ENCODE results near the gene DPYD. TPM values are rescaled to one million over a fixed set of nuclear protein-coding genes. Genes with fewer than 3 reads are reported as not detected.

The DPYD gene
- total and polyA plus RNA-seq, 8 donors, result 2.7 to 24.5 (median 9.4) TPM

DNA sequence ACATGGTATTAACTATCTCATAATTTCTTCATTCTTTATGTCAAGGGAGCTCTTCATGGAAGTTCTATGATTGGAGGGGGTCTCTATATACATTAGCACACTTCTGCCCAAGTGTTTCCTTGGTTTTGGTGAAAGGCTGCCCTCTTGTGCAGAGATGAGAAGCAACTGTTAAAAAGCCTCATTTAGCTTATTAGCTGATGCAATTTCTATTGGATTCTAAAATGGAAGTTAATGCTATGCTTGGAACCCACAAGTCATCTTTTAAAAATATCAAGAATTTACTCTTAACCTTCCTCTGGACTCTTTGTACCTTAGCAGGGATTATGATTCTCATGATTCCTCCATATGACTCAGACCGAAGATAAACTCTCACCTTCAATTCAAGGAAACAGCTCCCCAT, 870.3 kb downstream of the DPYD start:
- Histone ChIP-seq H3K4me1 (no peaks in the 10 kb centered on the region), H3K4me3 (no peak overlapping the region), H3K27me3 (no peaks in the 10 kb centered on the region), H3K36me3 (no peaks in the 10 kb centered on the region), H3K9me3 (no peaks in the 10 kb centered on the region), H3K27ac (no peak overlapping the region)
- 83 to 87% methylated on average over 1 of the region's 1 CpG for WGBS, 2 donors
- TF ChIP-seq, protein P1, sequence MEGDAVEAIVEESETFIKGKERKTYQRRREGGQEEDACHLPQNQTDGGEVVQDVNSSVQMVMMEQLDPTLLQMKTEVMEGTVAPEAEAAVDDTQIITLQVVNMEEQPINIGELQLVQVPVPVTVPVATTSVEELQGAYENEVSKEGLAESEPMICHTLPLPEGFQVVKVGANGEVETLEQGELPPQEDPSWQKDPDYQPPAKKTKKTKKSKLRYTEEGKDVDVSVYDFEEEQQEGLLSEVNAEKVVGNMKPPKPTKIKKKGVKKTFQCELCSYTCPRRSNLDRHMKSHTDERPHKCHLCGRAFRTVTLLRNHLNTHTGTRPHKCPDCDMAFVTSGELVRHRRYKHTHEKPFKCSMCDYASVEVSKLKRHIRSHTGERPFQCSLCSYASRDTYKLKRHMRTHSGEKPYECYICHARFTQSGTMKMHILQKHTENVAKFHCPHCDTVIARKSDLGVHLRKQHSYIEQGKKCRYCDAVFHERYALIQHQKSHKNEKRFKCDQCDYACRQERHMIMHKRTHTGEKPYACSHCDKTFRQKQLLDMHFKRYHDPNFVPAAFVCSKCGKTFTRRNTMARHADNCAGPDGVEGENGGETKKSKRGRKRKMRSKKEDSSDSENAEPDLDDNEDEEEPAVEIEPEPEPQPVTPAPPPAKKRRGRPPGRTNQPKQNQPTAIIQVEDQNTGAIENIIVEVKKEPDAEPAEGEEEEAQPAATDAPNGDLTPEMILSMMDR (IDR thresholded peaks at IDR 0.05), result no peak
- ATAC-seq (no peak), FAIRE-seq (no peak), DNase-seq (no peak)
- intact Hi-C loops (cut with DNase I), result no loop called here

GRCh38 chr1:97047421-97047793, 873.4 kb downstream of the DPYD start:
- no peak for ATAC-seq
- FAIRE-seq, result no peak
- intact Hi-C loops (cut with DNase I), result no loop called here

GRCh38 chr1:97046765-97047420, 873.9 kb downstream of the DPYD start:
- intact Hi-C loops (cut with DNase I), result no loop called here
- Histone ChIP-seq H3K4me3 (no peak overlapping the region), H3K36me3 (no peaks in the 10 kb centered on the region), H3K27ac (no peak overlapping the region), H3K4me1 (no peaks in the 10 kb centered on the region), H3K9me3 (no peaks in the 10 kb centered on the region), H3K27me3 (no peaks in the 10 kb centered on the region)
- TF ChIP-seq, protein P1 (IDR thresholded peaks at IDR 0.05), result no peak
- no peak for ATAC-seq
- 64 to 78% methylated on average over 5 of the region's 5 CpGs for WGBS, 2 donors
- no peak for DNase-seq
- FAIRE-seq, result no peak

More at GRCh38 chr1:97047421-97047793, 873.4 kb downstream of the DPYD start:
- TF ChIP-seq, protein P1 (IDR thresholded peaks at IDR 0.05), result no peak
- Histone ChIP-seq H3K4me3 (no peak overlapping the region), H3K36me3 (no peaks in the 10 kb centered on the region), H3K27me3 (no peaks in the 10 kb centered on the region), H3K9me3 (no peaks in the 10 kb centered on the region), H3K27ac (no peak overlapping the region), H3K4me1 (no peaks in the 10 kb centered on the region)
- DNase-seq, result no peak
- WGBS, 2 donors, result 48 to 66% methylated on average over 2 of the region's 2 CpGs

- Histone ChIP-seq H3K27ac (no peak overlapping the region), H3K9me3 (no peaks in the 10 kb centered on the region), H3K4me1 (no peaks in the 10 kb centered on the region), H3K27me3 (no peaks in the 10 kb centered on the region), H3K36me3 (no peaks in the 10 kb centered on the region), H3K4me3 (no peak overlapping the region)
- intact Hi-C loops (cut with DNase I), result no loop called here
- 58 to 67% methylated on average over 7 of the region's 7 CpGs for WGBS, 2 donors
- FAIRE-seq, result no peak
- TF ChIP-seq, protein P1 (IDR thresholded peaks at IDR 0.05), result no peak
- no peak for ATAC-seq
- no peak for DNase-seq
Observed at GRCh38 chr1:97044159-97044760, 876.6 kb downstream of the DPYD start.

DNA sequence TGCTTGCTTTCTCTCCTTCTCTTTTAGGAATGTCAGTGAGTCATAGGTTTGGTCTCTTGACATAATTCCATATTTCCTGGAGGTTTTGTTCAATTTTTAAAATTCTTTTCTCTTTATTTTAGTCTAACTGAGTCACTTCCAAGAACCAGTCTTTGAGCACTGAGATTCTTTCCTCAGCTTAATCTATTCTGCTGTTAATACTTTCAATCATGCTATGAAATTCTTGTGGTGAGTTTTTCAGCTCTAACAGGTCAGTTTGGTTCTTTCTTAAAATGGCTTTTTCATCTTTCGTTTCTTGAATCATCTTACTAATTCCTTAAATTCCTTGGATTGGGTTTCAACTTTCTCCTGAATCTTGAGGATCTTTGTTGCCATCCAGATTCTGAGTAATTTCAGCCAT, 878.3 kb downstream of the DPYD start:
- Histone ChIP-seq H3K4me3 (no peak overlapping the region), H3K9me3 (no peaks in the 10 kb centered on the region), H3K36me3 (no peaks in the 10 kb centered on the region), H3K27ac (no peak overlapping the region), H3K4me1 (no peaks in the 10 kb centered on the region), H3K27me3 (no peaks in the 10 kb centered on the region)
- no peak for FAIRE-seq
- TF ChIP-seq, protein P1 (IDR thresholded peaks at IDR 0.05), result no peak
- 32 to 39% methylated on average over 1 of the region's 1 CpG for WGBS, 2 donors
- DNase-seq, result no peak
- intact Hi-C loops (cut with DNase I), result no loop called here
- ATAC-seq, result no peak

Data from pancreas (tissue), 10 donors.